Activated CD8-positive, alpha-beta memory T cell treated with anti-CD3 and anti-CD28 coated beads, Interleukin-2, amount 10 ng/mL, durations not matched to agents 7 days and 5 days (primary cell): ENCODE measurements around the gene PTPRD. TPM values are rescaled to one million over a fixed set of nuclear protein-coding genes. Genes with fewer than 3 reads are reported as not detected.

ENCODE experiments used
- ATAC-seq: fragments of 150-1000 bp; cut with Tn5 transposase; one replicate; pipeline ENCODE4 v1.10.0; 2021; ENCODE audit warnings: moderate library complexity
- CTCF ChIA-PET: fragments of 350-600 bp; sonication (Branson Sonifier 250); formaldehyde crosslinking; loops from one replicate; lab custom pipeline; 2021; ENCODE audit warnings: antibody characterized with exemption; lab: Charles Lee
- DNase-seq: peaks from one replicate; pipeline ENCODE4 v3.0.0-alpha.2; 2020
- H3K27ac Mint-ChIP-seq: one replicate; pipeline ENCODE4 v1.8.0; 2021; ENCODE audit warnings: mild to moderate bottlenecking, mixed read lengths
- H3K27me3 Mint-ChIP-seq: one replicate; pipeline ENCODE4 v1.8.0; 2021; ENCODE audit warnings: mixed read lengths
- H3K36me3 Mint-ChIP-seq: one replicate; pipeline ENCODE4 v1.8.0; 2021; ENCODE audit warnings: mild to moderate bottlenecking, mixed read lengths
- H3K4me1 Mint-ChIP-seq: one replicate; pipeline ENCODE4 v1.8.0; 2021; ENCODE audit warnings: mixed read lengths
- H3K4me3 Mint-ChIP-seq: one replicate; pipeline ENCODE4 v1.8.0; 2021; ENCODE audit warnings: mild to moderate bottlenecking, moderate library complexity, mixed read lengths
- H3K9me3 Mint-ChIP-seq: one replicate; pipeline ENCODE4 v1.8.0; 2022; ENCODE audit warnings: low read depth, mixed read lengths
- total RNA-seq, 2 experiments: library from RNA; stranded (reverse); gene quantifications; one replicate each; pipeline ENCODE4 v1.2.3, GENCODE V29; 2021

Gene PTPRD
- total RNA-seq, 2 experiments from 2014 or later: 0.07 TPM; not detected in 1

GRCh38 chr9:9231946-9232345 lies 1380.9 kb downstream of the PTPRD start:
- no peaks in the 10 kb centered on the region for H3K4me1 Mint-ChIP-seq
- DNase-seq (no peak), ATAC-seq (no peak)
- H3K4me3 Mint-ChIP-seq: no peak overlapping the region
- peaks cover 4% of the 10 kb centered on the region for H3K9me3 Mint-ChIP-seq
- CTCF ChIA-PET: no interaction called here
- H3K27ac Mint-ChIP-seq: no peak overlapping the region
- no peaks in the 10 kb centered on the region for H3K36me3 Mint-ChIP-seq
- H3K27me3 Mint-ChIP-seq: no peaks in the 10 kb centered on the region

DNA sequence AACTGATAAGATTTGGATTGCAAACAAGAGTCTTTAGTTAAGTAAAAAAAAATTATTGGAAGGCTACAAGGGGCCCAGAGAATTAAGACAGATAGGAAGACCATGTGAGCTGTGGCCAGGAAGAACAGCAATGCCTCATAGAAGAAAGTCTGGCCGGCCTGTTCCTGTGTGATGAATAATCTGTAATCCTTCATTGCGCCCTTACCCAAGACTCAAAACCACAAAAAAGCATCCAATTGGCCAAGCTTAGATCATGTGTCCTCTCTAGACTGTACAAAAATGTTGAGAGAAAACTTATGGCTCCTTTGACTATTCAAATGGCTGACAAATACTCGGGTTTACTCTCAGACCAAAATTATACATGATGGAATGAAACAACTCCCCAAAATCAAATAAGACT lies 1383.5 kb downstream of the PTPRD start:
- DNase-seq: no peak
- Mint-ChIP-seq H3K4me3 (no peak overlapping the region), H3K9me3 (peaks cover 2% of the 10 kb centered on the region), H3K27me3 (no peaks in the 10 kb centered on the region), H3K36me3 (no peaks in the 10 kb centered on the region), H3K4me1 (no peaks in the 10 kb centered on the region), H3K27ac (no peak overlapping the region)
- no peak for ATAC-seq
- CTCF ChIA-PET: no interaction called here

DNA sequence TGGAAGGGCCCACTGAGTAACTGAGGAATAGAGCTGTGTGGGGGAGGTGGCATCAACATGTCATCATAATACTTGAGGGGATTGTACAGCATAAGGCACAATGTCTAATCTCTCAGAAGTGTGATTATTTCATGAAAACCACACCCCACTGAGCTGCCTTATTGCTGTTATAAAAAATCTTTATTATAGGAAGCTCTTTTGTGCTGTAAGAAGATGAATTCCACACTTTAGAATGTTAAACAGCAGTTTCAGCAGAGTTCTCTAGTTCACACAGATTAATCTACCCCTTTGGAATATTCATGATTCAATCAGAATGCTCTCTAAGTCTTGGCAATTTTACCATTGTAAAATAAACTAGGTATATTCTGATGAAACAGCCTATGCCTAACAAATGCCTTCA lies 1389.6 kb downstream of the PTPRD start:
- H3K27me3 Mint-ChIP-seq: no peaks in the 10 kb centered on the region
- ATAC-seq (no peak), DNase-seq (no peak)
- H3K27ac Mint-ChIP-seq: no peak overlapping the region
- no peaks in the 10 kb centered on the region for H3K9me3 Mint-ChIP-seq
- H3K36me3 Mint-ChIP-seq: no peaks in the 10 kb centered on the region
- CTCF ChIA-PET: no interaction called here
- H3K4me1 Mint-ChIP-seq: no peaks in the 10 kb centered on the region
- no peak overlapping the region for H3K4me3 Mint-ChIP-seq

- DNase-seq (no peak), ATAC-seq (no peak)
- H3K4me1 Mint-ChIP-seq: no peaks in the 10 kb centered on the region
- no peaks in the 10 kb centered on the region for H3K9me3 Mint-ChIP-seq
- no peak overlapping the region for H3K4me3 Mint-ChIP-seq
- CTCF ChIA-PET: no interaction called here
- no peaks in the 10 kb centered on the region for H3K27me3 Mint-ChIP-seq
- no peaks in the 10 kb centered on the region for H3K36me3 Mint-ChIP-seq
- no peak overlapping the region for H3K27ac Mint-ChIP-seq
These were observed 1390.1 kb downstream of the PTPRD start for GRCh38 chr9:9222730-9223129.

DNA sequence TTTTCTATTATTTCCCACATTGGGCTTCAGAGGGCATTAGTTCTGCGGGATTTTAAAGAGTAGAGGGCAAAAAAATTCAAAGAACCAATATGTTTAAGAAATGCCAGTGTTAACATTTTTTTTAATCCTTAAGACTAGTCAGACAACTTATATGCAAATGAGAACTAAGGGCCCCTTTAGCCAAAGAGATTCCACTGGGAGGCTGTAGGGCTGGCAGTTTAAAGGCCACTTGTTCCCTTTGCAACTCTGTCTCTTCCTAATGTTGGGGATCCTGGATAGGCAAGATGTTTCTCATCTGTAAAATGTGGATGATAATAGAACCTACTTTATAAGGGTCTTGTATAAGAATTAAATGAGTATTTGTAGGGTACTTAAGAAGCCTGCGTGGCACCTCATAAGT lies 1395.9 kb downstream of the PTPRD start:
- CTCF ChIA-PET: no interaction called here
- Mint-ChIP-seq H3K27ac (no peak overlapping the region), H3K9me3 (no peaks in the 10 kb centered on the region), H3K4me3 (no peak overlapping the region), H3K27me3 (no peaks in the 10 kb centered on the region), H3K4me1 (no peaks in the 10 kb centered on the region), H3K36me3 (no peaks in the 10 kb centered on the region)
- ATAC-seq: no peak
- no peak for DNase-seq

GRCh38 chr9:9215050-9215449 lies 1397.8 kb downstream of the PTPRD start:
- no peaks in the 10 kb centered on the region for H3K9me3 Mint-ChIP-seq
- CTCF ChIA-PET: no interaction called here
- no peak for DNase-seq
- no peaks in the 10 kb centered on the region for H3K4me1 Mint-ChIP-seq
- H3K36me3 Mint-ChIP-seq: no peaks in the 10 kb centered on the region
- no peak overlapping the region for H3K4me3 Mint-ChIP-seq
- H3K27me3 Mint-ChIP-seq: no peaks in the 10 kb centered on the region
- no peak overlapping the region for H3K27ac Mint-ChIP-seq
- ATAC-seq: no peak

DNA sequence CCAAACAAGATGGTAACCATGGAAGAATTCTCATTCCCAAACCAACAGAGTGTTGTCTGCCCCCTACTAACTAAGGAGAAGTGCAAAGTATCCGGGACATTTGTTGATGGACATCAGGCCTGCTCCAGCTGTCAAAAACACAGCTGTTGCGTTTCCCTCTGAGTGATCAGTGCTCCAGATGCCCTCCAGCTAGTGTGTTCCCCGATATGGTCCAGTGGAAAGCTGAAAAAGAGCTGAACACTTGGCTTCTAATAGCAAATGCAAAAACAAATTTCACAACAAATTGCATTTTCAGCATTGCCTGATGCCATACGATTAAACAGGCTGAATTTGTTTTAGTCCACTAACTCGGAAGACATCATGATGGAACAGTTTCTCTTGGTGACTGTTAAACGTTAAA lies 1398.7 kb downstream of the PTPRD start:
- no peaks in the 10 kb centered on the region for H3K27me3 Mint-ChIP-seq
- ATAC-seq: no peak
- H3K9me3 Mint-ChIP-seq: no peaks in the 10 kb centered on the region
- DNase-seq: no peak
- H3K27ac Mint-ChIP-seq: no peak overlapping the region
- H3K4me3 Mint-ChIP-seq: no peak overlapping the region
- CTCF ChIA-PET: no interaction called here
- H3K4me1 Mint-ChIP-seq: no peaks in the 10 kb centered on the region
- no peaks in the 10 kb centered on the region for H3K36me3 Mint-ChIP-seq

DNA sequence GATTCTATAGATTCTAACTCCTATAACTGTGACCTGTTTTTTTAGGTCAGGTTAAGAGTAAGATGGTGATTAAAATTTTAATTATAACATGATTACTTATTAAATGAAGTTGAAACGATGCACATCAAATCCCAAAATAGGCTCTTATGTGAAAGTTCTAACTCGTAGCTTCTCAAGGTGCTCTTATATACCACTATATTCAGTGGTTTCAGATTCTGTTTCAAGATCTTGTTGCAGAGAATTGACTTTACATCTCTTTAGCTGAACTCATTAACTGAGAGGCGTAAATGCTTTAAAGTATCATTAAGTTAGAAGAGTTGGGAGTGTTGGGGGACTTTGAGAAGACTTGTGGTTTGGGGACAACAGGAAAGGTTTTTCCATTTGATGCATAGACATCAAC lies 1399.8 kb downstream of the PTPRD start:
- Mint-ChIP-seq H3K36me3 (no peaks in the 10 kb centered on the region), H3K27ac (no peak overlapping the region), H3K9me3 (no peaks in the 10 kb centered on the region), H3K27me3 (no peaks in the 10 kb centered on the region), H3K4me3 (no peak overlapping the region), H3K4me1 (no peaks in the 10 kb centered on the region)
- CTCF ChIA-PET: no interaction called here
- ATAC-seq: no peak
- DNase-seq: no peak

DNA sequence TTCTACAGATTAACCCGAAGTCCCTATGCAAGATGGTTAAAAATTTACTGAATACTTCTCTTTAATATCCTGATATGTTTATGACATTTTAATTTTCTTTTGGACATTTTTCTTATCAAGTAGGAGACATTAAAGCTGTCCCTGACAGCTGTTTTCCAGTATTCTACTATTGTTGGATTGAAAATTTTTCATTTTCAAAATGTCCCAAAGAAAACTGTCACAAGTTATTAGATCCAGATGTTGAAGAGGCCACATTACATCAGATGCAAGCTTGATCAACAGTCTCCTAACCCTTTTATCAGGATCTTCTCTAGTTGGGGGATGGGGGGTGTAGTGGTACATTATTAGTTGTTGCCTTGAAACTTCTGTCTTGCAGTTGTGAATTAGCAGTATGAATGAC lies 1410.5 kb downstream of the PTPRD start:
- Mint-ChIP-seq H3K36me3 (no peaks in the 10 kb centered on the region), H3K4me3 (no peak overlapping the region), H3K4me1 (no peaks in the 10 kb centered on the region), H3K27ac (no peak overlapping the region), H3K9me3 (peaks cover 4% of the 10 kb centered on the region), H3K27me3 (no peaks in the 10 kb centered on the region)
- CTCF ChIA-PET: interaction anchor here (0.5 kb wide), 1 partner anchor 753 kb away, joined by 3 read pairs; no protein-coding TSS in a partner anchor
- DNase-seq: no peak
- ATAC-seq: no peak

DNA sequence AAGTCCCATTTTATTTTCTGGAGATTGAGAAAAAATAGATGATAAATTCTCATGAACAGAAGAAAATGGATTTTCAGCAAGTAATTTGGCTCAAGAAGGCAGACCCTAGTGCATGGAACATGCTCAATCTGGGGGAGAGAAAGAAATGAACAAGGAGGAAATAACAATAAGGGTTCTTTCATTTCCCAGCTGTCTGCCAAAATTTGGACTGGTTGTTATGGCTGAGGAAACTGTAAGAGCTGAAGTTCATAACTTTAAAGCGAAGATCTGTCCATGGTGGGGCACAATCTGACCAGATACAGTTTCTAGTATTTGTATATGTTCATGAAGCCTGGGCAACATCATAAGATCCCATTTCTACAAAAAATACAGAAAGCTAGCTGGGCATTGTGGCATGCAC lies 1426.7 kb downstream of the PTPRD start:
- no peaks in the 10 kb centered on the region for H3K36me3 Mint-ChIP-seq
- H3K9me3 Mint-ChIP-seq: peaks cover 3% of the 10 kb centered on the region
- no peak overlapping the region for H3K4me3 Mint-ChIP-seq
- ATAC-seq (no peak), DNase-seq (no peak)
- no peaks in the 10 kb centered on the region for H3K4me1 Mint-ChIP-seq
- H3K27me3 Mint-ChIP-seq: no peaks in the 10 kb centered on the region
- CTCF ChIA-PET: no interaction called here
- H3K27ac Mint-ChIP-seq: no peak overlapping the region

GRCh38 chr9:9182431-9182830 lies 1430.4 kb downstream of the PTPRD start:
- CTCF ChIA-PET: no interaction called here
- Mint-ChIP-seq H3K27me3 (no peaks in the 10 kb centered on the region), H3K4me3 (no peak overlapping the region), H3K36me3 (no peaks in the 10 kb centered on the region), H3K4me1 (no peaks in the 10 kb centered on the region), H3K27ac (no peak overlapping the region), H3K9me3 (peaks cover 3% of the 10 kb centered on the region)
- ATAC-seq (no peak), DNase-seq (no peak)

DNA sequence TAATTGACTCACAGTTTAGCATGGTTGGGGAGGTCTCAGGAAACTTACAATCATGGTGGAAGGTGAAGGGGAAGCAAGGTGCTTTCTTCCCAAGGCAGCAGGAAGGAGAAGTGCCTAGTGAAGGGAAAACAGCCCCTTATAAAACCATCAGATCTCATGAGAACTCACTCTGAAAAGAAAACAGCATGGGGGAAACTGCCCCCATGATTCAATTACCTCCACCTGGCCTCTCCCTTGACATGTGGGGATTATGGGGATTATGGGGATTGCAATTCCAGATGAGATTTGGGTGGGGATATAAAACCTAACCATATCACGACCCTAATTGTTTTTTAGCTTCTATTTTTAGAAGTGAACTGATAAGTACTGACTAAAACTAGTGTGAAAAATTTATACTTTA lies 1435.7 kb downstream of the PTPRD start:
- no peaks in the 10 kb centered on the region for H3K4me1 Mint-ChIP-seq
- no peaks in the 10 kb centered on the region for H3K36me3 Mint-ChIP-seq
- CTCF ChIA-PET: no interaction called here
- no peak overlapping the region for H3K27ac Mint-ChIP-seq
- H3K27me3 Mint-ChIP-seq: no peaks in the 10 kb centered on the region
- ATAC-seq: no peak
- no peak for DNase-seq
- H3K4me3 Mint-ChIP-seq: no peak overlapping the region
- no peaks in the 10 kb centered on the region for H3K9me3 Mint-ChIP-seq

- Mint-ChIP-seq H3K9me3 (no peaks in the 10 kb centered on the region), H3K27me3 (no peaks in the 10 kb centered on the region), H3K4me3 (no peak overlapping the region), H3K4me1 (no peaks in the 10 kb centered on the region), H3K36me3 (no peaks in the 10 kb centered on the region), H3K27ac (no peak overlapping the region)
- ATAC-seq: no peak
- no peak for DNase-seq
- CTCF ChIA-PET: no interaction called here
These were observed 1438.4 kb downstream of the PTPRD start for GRCh38 chr9:9174358-9174757.

- Mint-ChIP-seq H3K4me3 (no peak overlapping the region), H3K4me1 (no peaks in the 10 kb centered on the region), H3K27ac (no peak overlapping the region), H3K27me3 (no peaks in the 10 kb centered on the region), H3K36me3 (no peaks in the 10 kb centered on the region), H3K9me3 (no peaks in the 10 kb centered on the region)
- DNase-seq: no peak
- CTCF ChIA-PET: no interaction called here
- ATAC-seq: no peak
These were observed 1439.5 kb downstream of the PTPRD start for GRCh38 chr9:9173264-9173663.

DNA sequence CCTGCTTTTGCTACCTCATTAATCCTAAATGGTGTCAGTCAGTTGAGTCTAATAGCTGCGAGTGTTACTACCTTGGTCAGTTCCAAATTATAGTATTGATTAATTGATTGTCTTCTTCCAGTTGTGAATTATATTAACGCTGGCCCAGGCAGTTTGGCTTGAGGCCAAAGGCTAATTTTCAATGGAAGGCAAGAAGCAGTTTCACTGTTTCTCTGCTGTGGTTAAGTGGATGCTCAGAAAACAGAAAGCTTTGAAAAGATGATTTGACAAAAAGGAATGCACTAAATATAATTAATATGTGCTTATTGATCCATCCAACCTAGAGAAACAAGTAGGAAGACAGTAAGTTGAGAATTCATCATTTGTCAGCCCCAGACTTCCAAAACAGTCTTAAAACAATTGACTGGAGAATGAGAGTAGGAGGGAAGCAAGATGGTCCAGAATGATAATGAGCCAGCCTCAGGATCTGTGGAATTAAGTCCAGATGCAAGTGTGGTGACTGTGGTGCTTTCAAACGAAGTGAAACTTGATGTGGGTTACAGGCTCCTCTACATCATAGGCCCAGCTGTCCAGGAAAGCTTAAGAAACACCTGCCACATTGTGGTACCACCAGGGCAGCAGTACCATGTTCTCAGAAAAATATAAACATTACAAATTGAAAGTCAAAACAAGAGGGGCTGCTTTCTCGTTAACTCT lies 1442.2 kb downstream of the PTPRD start:
- H3K27ac Mint-ChIP-seq: no peak overlapping the region
- ATAC-seq: no peak
- CTCF ChIA-PET: no interaction called here
- no peak overlapping the region for H3K4me3 Mint-ChIP-seq
- no peak for DNase-seq
- no peaks in the 10 kb centered on the region for H3K4me1 Mint-ChIP-seq
- H3K27me3 Mint-ChIP-seq: no peaks in the 10 kb centered on the region
- H3K9me3 Mint-ChIP-seq: no peaks in the 10 kb centered on the region
- H3K36me3 Mint-ChIP-seq: no peaks in the 10 kb centered on the region
